H1 (cell line): ENCODE measurements around the gene PRG2.

Experiments used
- BRCA1 ChIP-seq: IDR thresholded peaks from 2 replicates; pipeline ENCODE4 v1.6.1; 2012; ENCODE audit warnings: low read depth, low read length, improper control_type of control experiment
- CEBPB ChIP-seq: IDR thresholded peaks from 2 replicates; pipeline ENCODE4 v1.6.1; 2012; ENCODE audit warnings: low read depth, low read length
- CTCF ChIP-seq, 3 experiments: IDR thresholded peaks; 1 replicate in 2 of 3; 2 replicates in 1 of 3; pipeline versions ENCODE4 v1.5.1 to v1.6.1; 2011; ENCODE audit warnings: low read length in 3 of 3, mild to moderate bottlenecking in 3 of 3, inconsistent platforms in 2 of 3, low read depth in 1 of 3, moderate library complexity in 1 of 3; ENCODE audit not compliant: insufficient read depth in 1 of 3; ENCODE audit errors: control extremely low read depth in 1 of 3
- RAD21 ChIP-seq, 2 experiments: IDR thresholded peaks in 1 of 2; conservative IDR thresholded peaks in 1 of 2; 2 replicates each; pipeline ENCODE4 v1.6.1; 2011; ENCODE audit warnings: low read depth in 2 of 2, low read length in 2 of 2, improper control_type of control experiment in 1 of 2, inconsistent platforms in 1 of 2, mild to moderate bottlenecking in 1 of 2, moderate library complexity in 1 of 2
- TAF7 ChIP-seq: optimal IDR thresholded peaks from 2 replicates; pipeline ENCODE3; 2011; ENCODE audit warnings: low read depth, mild to moderate bottlenecking, inconsistent platforms, low read length, moderate library complexity, borderline replicate concordance
- ZNF274 ChIP-seq: IDR thresholded peaks from 2 replicates; pipeline ENCODE4 v1.7.0; 2012; ENCODE audit warnings: low read length, borderline replicate concordance; ENCODE audit errors: extremely low read depth

- no peak for TF ChIP-seq CTCF (IDR thresholded peaks at IDR 0.05; ENCODE audit: control extremely low read depth in 1 of 3, insufficient read depth in 1 of 3, low read depth in 1 of 3, low read length in 3 of 3)
- TF ChIP-seq ZNF274: no peak
- no peak for TF ChIP-seq BRCA1
- no peak for TF ChIP-seq CEBPB
- TF ChIP-seq TAF7: no peak
- TF ChIP-seq RAD21 (IDR thresholded peaks at IDR 0.05 in 1 of 2, conservative IDR thresholded peaks at IDR 0.05 in 1 of 2; ENCODE audit: low read depth in 2 of 2, low read length in 2 of 2): no peak
Observed at GRCh38 chr11:57359896-57360690, 30.4 kb downstream of the PRG2 start.
